Kidney (tissue), 14 donors: Measurements from ENCODE around the gene ZNF865. TPM values are rescaled to one million over a fixed set of nuclear protein-coding genes. Genes with fewer than 3 reads are reported as not detected.

Experiments used
- DNase-seq, 5 donors: peaks; one replicate each; pipeline ENCODE4 v3.0.0-alpha.2; 2013 to 2020
- FAIRE-seq: peaks from 2 replicates; lab custom pipeline; 2012; peaks lifted over from hg19 to GRCh38; lab: Jason Lieb, UNC
- H3K27ac ChIP-seq, 2 donors: one replicate each; pipeline ENCODE4 v1.7.0; 2013; ENCODE audit warnings: low read depth in 2 of 2, low read length in 2 of 2, inconsistent platforms in 1 of 2
- H3K27me3 ChIP-seq: one replicate; pipeline ENCODE4 v1.7.1; 2013; ENCODE audit warnings: low read length, inconsistent platforms; ENCODE audit not compliant: control insufficient read depth, insufficient read depth
- H3K36me3 ChIP-seq, 3 donors: one replicate each; pipeline versions ENCODE4 v1.7.0 to v1.7.1; 2013; ENCODE audit warnings: low read length in 3 of 3, control low read depth in 1 of 3, inconsistent platforms in 1 of 3; ENCODE audit not compliant: insufficient read depth in 3 of 3, control insufficient read depth in 2 of 3
- H3K4me1 ChIP-seq, 3 donors: one replicate each; pipeline versions ENCODE4 v1.7.0 to v1.7.1; 2013; ENCODE audit warnings: low read length in 3 of 3, inconsistent platforms in 1 of 3, low read depth in 1 of 3; ENCODE audit not compliant: control insufficient read depth in 2 of 3, insufficient read depth in 2 of 3
- H3K4me3 ChIP-seq, 3 donors: one replicate each; pipeline versions ENCODE4 v1.7.0 to v1.8.1; 2013; ENCODE audit warnings: low read length in 3 of 3, control low read depth in 1 of 3, inconsistent platforms in 1 of 3
- H3K9ac ChIP-seq, 3 donors: one replicate each; pipeline versions ENCODE4 v1.7.0 to v1.7.1; 2013; ENCODE audit warnings: low read length in 3 of 3, control low read depth in 1 of 3, inconsistent platforms in 1 of 3
- H3K9me3 ChIP-seq, 3 donors: one replicate each; pipeline versions ENCODE4 v1.7.0 to v1.7.1; 2013; ENCODE audit warnings: low read length in 3 of 3, control low read depth in 1 of 3, inconsistent platforms in 1 of 3; ENCODE audit not compliant: control insufficient read depth in 2 of 3, insufficient read depth in 1 of 3
- CTCF ChIP-seq: IDR thresholded peaks from 3 replicates; pipeline ENCODE4 v1.5.1; 2012; ENCODE audit warnings: mild to moderate bottlenecking, moderate library complexity, borderline replicate concordance; ENCODE audit not compliant: insufficient read depth; ENCODE audit errors: extremely low read depth
- intact Hi-C: fragments of 100-400 bp; cut with DNase I; formaldehyde crosslinking; loops from one replicate; pipeline ENCODE4 v1.11.1; 2022
- polyA plus RNA-seq: library from polyadenylated mRNA; stranded (reverse); fragments of 350-450 nt; fragmentation: Illumina TruSeq; extraction: RNeasy Lipid Tissue Mini Kit (QIAGEN cat#74804); gene quantifications from one replicate; pipeline ENCODE4 v1.2.3, GENCODE V29; 2014; ENCODE audit warnings: low read depth, low replicate concordance; ENCODE audit not compliant: insufficient read depth
- total RNA-seq: library from RNA; stranded (reverse); fragmentation: NEBNext Ultra II Directional; extraction: Animal tissue kit (Norgen Biotek cat#: 25700); gene quantifications from one replicate; pipeline ENCODE4 v1.2.1, GENCODE V29; 2021
- donor health status: control.
- donor health status: control.
- donor health status: control.
- donor health status: control.
- donor health status: control.
- donor health status: DM: yes; HTN: yes; CAD: no.
- donor health status: Normal renal cell carcinoma (clear cell type).

Gene ZNF865
- total and polyA plus RNA-seq, 2 donors from 2014 or later, result 5.8 to 17.4 TPM

DNA sequence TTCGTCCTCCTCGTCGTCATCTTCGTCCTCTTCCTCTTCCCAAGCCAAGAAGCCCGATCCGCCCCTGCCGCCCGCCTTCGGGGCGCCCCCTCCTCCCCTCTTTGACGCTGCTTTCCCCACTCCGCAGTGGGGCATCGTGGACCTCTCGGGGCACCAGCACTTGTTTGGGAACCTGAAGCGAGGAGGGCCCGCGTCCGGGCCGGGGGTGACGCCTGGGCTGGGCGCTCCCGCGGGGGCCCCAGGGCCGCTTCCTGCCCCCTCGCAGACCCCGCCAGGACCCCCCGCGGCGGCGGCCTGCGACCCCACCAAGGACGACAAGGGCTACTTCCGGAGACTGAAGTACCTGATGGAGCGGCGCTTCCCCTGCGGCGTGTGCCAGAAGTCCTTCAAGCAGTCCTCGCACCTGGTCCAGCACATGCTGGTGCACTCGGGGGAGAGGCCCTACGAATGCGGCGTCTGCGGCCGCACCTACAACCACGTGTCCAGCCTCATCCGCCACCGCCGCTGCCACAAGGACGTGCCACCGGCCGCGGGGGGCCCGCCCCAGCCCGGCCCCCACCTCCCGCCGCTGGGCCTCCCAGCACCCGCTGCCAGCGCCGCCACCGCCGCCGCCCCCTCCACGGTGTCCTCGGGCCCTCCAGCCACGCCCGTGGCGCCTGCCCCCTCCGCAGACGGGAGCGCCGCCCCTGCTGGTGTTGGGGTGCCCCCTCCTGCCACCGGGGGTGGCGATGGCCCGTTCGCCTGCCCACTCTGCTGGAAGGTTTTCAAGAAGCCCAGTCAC, 8.7 kb downstream of the ZNF865 start:
- peak in 1 of 5 donors; percentile 76 for DNase-seq
- H3K27me3 ChIP-seq, result no peaks in the 10 kb centered on the region
- no peaks in the 10 kb centered on the region for H3K9me3 ChIP-seq
- no peak overlapping the region for H3K27ac ChIP-seq
- FAIRE-seq, result no peak
- H3K36me3 ChIP-seq, result no peaks in the 10 kb centered on the region
- TF ChIP-seq CTCF, result no peak
- intact Hi-C loops, result loop anchor here (10.0 kb wide), 1 partner anchor 349 kb away; no protein-coding TSS in a partner anchor
- H3K9ac ChIP-seq, result no peak overlapping the region
- no peaks in the 10 kb centered on the region for H3K4me1 ChIP-seq
- no peak overlapping the region for H3K4me3 ChIP-seq

- no peaks in the 10 kb centered on the region for H3K36me3 ChIP-seq
- intact Hi-C loops, result loop anchor here (10.0 kb wide), 1 partner anchor 350 kb away; no protein-coding TSS in a partner anchor
These were observed 9.5 kb downstream of the ZNF865 start for GRCh38 chr19:55614711-55615542.

More at GRCh38 chr19:55614711-55615542, 9.5 kb downstream of the ZNF865 start:
- no peak for TF ChIP-seq CTCF
- H3K4me3 ChIP-seq, result no peak overlapping the region
- DNase-seq (no peak), FAIRE-seq (no peak)
- H3K27ac ChIP-seq, result no peak overlapping the region
- no peaks in the 10 kb centered on the region for H3K9me3 ChIP-seq
- H3K27me3 ChIP-seq, result no peaks in the 10 kb centered on the region
- no peaks in the 10 kb centered on the region for H3K4me1 ChIP-seq
- H3K9ac ChIP-seq, result no peak overlapping the region
